ENCODE measurements around the gene TMEM86A. TPM values are rescaled to one million over a fixed set of nuclear protein-coding genes. Genes with fewer than 3 reads are reported as not detected.

Gene TMEM86A
- total RNA-seq, 1 donor from 2014 or later: 0.53 TPM

- H3K27me3 ChIP-seq (ENCODE audit: control insufficient read depth, insufficient read depth, low read length): no peaks in the 10 kb centered on the region
- H3K36me3 ChIP-seq (ENCODE audit: control insufficient read depth, insufficient read depth, low read length): no peaks in the 10 kb centered on the region
- DNase-seq (ENCODE audit: low read depth) (no peak), FAIRE-seq (no peak)
- no peak overlapping the region for H3K4me3 ChIP-seq (ENCODE audit: low read depth, low read length)
- TF ChIP-seq CTCF (IDR thresholded peaks at IDR 0.05; ENCODE audit: insufficient read depth, low read length, severe bottlenecking): no peak
Measured at GRCh38 chr11:18722293-18722637, 23.7 kb downstream of the TMEM86A start.

DNA sequence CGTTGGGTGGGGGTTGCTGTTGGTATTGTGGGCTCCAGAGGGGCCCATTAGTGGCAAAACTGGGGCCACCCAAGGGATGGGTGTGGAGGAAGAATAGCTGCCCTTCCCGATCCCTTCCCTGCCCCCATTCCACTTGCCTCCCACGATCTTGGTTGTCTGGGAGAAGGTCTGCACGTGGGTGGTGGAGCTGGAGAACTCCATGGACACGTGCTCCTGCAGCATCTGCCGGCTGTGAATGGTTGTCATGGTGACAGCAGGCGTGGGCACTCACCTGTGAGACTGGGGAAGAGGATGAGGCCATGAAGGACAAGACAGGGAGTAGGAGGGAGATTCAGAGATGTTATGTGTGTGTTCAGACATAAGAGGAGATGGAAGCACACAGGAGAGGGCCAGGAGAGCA lies 25.4 kb downstream of the TMEM86A start:
- Histone ChIP-seq H3K27me3 (ENCODE audit: control insufficient read depth, insufficient read depth, low read length) (no peaks in the 10 kb centered on the region), H3K36me3 (ENCODE audit: control insufficient read depth, insufficient read depth, low read length) (no peaks in the 10 kb centered on the region), H3K4me3 (ENCODE audit: low read depth, low read length) (no peak overlapping the region)
- no peak for TF ChIP-seq CTCF (IDR thresholded peaks at IDR 0.05; ENCODE audit: insufficient read depth, low read length, severe bottlenecking)
- no peak for DNase-seq (ENCODE audit: low read depth)
- FAIRE-seq: no peak

GRCh38 chr11:18726040-18726439 lies 27.5 kb downstream of the TMEM86A start, which contains the start of gene IGSF22:
IGSF22 (minus strand) TSS chr11:18726188; CDS start chr11:18724236, 1,952 bp downstream.
- DNase-seq (ENCODE audit: low read depth) (no peak), FAIRE-seq (no peak)

DNA sequence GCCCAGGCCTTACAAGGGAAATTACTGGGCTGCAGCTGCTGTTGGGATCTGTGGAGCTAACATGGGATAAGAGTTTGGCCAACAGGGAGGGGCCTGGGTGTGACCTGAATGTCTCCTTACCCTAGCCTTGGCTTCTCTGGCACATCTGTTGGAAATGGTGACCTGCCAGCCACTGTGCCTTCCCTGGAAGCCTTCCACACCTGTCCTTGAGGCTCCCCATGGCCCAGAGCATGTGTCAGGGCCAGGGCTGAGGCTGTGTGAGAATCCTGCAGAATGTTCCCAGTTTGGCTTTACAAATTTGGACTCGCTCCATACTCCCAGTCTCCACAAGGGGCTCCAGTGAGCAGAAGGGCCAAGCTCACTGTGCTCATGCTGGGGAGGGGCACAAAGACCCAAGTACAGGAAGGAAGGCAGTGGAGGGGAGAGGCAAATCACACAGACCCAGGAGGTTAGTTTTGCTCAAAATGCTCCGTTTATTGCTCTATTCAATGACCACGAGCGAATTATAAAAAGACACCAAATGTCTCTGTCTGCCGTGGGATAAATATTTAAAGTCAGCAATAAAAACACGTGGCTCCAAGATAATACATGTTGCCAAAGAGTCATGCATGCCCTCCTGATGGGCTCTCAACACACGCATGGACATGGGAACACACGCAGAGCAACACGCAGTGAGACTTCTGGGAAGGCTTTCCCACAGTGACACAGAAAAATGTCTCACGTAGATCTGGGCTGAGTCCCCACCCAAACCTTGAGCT lies 29.1 kb downstream of the TMEM86A start:
- no peaks in the 10 kb centered on the region for H3K36me3 ChIP-seq (ENCODE audit: control insufficient read depth, insufficient read depth, low read length)
- TF ChIP-seq CTCF (IDR thresholded peaks at IDR 0.05; ENCODE audit: insufficient read depth, low read length, severe bottlenecking): peak; percentile 88
- DNase-seq (ENCODE audit: low read depth) (peak; percentile 33), FAIRE-seq (peak; percentile 32)
- no peak overlapping the region for H3K4me3 ChIP-seq (ENCODE audit: low read depth, low read length)
- H3K27me3 ChIP-seq (ENCODE audit: control insufficient read depth, insufficient read depth, low read length): no peaks in the 10 kb centered on the region

More at GRCh38 chr11:18726040-18726439, 27.5 kb downstream of the TMEM86A start, which contains the start of gene IGSF22:
- Histone ChIP-seq H3K36me3 (ENCODE audit: control insufficient read depth, insufficient read depth, low read length) (no peaks in the 10 kb centered on the region), H3K27me3 (ENCODE audit: control insufficient read depth, insufficient read depth, low read length) (no peaks in the 10 kb centered on the region), H3K4me3 (ENCODE audit: low read depth, low read length) (no peak within 1 kb of the TSS)
- no peak for TF ChIP-seq CTCF (IDR thresholded peaks at IDR 0.05; ENCODE audit: insufficient read depth, low read length, severe bottlenecking)

DNA sequence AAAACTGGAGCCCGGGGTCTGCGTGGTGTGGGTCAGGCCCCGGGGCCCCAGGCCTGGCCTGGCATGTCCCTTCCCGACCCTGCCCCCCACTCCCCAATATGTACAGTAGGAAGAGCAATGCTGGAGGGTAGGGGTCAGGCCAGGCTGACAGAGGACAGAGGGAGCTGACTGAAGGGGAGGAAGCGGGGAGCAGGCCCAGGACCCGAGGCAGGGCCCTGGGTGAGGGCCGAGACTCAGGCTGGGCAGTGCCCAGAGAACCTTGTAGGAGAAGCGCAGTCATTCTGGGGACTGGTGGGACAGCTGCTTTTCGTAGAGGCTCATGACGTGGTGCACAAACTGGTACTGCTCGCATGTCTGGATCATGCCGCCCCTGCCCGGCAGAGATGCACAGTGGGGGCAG lies 30.1 kb downstream of the TMEM86A start:
- no peak for TF ChIP-seq CTCF (IDR thresholded peaks at IDR 0.05; ENCODE audit: insufficient read depth, low read length, severe bottlenecking)
- FAIRE-seq (no peak), DNase-seq (ENCODE audit: low read depth) (no peak)
- Histone ChIP-seq H3K4me3 (ENCODE audit: low read depth, low read length) (no peak overlapping the region), H3K36me3 (ENCODE audit: control insufficient read depth, insufficient read depth, low read length) (no peaks in the 10 kb centered on the region), H3K27me3 (ENCODE audit: control insufficient read depth, insufficient read depth, low read length) (no peaks in the 10 kb centered on the region)

DNA sequence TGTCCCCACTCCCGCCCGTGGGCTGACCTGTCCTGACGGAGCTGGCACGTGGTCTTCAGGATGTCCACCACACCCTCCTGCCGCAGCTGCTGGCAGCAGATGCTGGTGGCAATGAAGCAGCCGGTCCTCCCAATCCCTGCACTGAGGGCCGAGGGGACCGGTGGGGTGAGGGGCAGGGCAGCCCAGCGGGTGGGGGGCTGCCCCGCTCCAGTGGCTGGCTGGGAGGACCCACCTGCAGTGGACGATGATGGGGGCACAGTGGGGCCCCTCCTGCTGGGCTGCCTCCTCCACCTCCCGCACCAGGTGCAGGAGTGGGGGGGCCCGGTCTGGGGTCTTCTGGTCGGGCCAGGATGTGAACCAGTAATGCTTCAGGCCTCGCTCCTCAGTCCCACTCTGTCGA lies 30.8 kb downstream of the TMEM86A start:
- H3K4me3 ChIP-seq (ENCODE audit: low read depth, low read length): no peak overlapping the region
- no peaks in the 10 kb centered on the region for H3K36me3 ChIP-seq (ENCODE audit: control insufficient read depth, insufficient read depth, low read length)
- no peaks in the 10 kb centered on the region for H3K27me3 ChIP-seq (ENCODE audit: control insufficient read depth, insufficient read depth, low read length)
- FAIRE-seq: no peak
- DNase-seq (ENCODE audit: low read depth): no peak
- no peak for TF ChIP-seq CTCF (IDR thresholded peaks at IDR 0.05; ENCODE audit: insufficient read depth, low read length, severe bottlenecking)
